ENCODE measurements around the gene OSBPL3.
A peak's percentile ranks its signal among the peaks of the same experiment; 100 is the strongest.
"Not testable (repeated sequence)": the region's sequence is repeated elsewhere in the genome, so short reads cannot be mapped to it uniquely, and the experiment has no call there.

OSBPL3 gene

DNA sequence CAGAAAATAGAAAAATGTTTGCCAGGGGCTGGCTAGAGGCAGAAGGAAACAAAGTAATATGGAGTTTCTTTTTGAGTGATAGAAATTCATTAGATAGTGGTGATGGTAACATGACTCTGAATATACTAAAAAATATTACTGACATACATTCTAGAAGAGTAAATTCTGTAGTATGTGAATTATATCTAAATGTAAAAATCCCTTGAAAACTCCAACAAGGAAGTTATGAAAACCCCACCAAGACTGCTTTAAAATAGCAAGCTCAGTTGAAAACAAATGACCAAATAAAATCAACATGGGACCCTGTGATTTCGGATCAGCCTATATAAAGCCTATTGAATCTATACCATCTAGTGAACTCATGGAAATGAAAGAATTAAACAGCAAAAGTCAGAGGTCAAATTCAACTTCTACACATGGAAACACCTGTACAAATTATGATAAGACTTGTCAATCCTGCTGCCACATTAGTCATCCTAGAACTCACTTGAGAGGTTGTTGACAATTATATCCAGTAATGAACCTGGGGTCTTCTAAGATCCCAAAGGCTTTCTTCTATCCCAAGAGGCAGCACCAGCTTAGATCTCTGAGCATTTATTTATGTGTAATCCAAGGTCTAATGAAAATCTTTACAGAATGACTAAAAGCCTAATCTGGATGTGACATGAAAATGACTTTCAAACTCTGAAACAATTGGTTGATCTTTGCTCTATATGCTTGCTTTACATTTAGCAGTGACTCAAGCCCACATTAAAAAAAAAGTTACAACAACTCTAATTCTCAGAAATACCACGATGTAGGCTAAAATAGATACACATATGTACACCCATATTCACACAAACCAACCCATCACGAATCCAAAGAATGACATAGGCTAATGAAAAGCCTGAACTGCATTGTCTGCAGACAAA lies 59.3 kb downstream of the OSBPL3 start:
- no peak for DNase-seq (ENCODE audit: low read depth)

DNA sequence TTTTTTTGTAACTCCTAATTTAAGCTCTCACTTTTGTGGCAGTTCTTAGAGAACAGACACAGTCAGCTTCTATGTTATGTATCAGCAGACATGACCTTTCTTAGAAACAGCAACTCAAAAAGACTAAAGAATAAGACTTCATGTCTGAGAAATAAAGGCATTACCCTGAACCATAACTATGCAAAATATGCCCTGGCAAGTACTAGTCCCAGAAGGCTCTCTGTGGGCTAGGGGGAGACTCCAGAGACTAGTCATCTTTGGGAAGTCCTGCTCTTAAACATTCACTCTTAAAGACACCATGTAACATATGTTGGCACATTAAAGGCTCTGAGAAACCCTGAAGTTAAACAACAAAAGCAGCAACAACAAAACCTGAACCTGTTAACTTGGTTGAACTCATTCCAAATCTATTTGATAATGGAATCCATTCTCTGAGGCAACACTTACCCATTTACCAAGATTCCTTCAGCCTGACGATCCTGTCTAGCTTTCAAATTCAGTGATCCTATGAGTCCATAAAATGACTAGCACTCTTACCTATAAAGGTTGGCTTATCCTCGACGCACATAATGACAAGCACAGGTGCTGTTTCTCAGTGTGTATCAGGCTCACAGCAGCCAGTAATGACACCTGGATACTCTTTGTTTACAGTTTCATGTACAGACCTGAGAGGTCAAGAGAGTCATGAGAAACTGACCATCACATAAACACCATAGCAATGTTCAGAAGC lies 62.3 kb downstream of the OSBPL3 start:
- peak; percentile 68 for DNase-seq (ENCODE audit: low read depth)

DNA sequence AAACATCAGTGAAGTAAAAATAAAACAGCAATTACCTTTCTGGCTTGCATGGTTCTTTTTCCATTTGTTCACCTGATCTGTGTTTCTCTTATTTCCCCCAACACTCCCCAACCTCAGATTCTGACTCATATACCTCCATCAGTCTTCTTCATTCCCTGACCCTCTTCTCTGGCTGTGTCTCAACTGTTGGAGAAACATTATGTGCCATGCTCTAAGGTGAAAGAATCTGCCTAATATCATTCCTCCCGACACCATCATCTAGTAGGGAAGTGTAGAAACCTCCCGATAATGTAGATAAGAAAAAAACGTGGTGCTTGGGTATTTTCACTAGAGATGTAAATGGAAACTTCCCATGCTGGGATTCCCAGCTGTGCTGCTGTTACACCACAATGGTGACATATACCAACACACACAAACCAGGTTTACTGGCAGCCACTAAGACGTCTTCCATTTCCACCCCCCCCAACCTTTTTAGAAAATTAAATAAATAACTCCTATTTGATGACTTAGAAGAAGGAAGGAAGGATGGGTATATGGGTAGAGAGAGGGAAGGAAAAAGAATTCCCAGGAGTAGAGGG lies 63.4 kb downstream of the OSBPL3 start:
- no peak for DNase-seq (ENCODE audit: low read depth)

DNA sequence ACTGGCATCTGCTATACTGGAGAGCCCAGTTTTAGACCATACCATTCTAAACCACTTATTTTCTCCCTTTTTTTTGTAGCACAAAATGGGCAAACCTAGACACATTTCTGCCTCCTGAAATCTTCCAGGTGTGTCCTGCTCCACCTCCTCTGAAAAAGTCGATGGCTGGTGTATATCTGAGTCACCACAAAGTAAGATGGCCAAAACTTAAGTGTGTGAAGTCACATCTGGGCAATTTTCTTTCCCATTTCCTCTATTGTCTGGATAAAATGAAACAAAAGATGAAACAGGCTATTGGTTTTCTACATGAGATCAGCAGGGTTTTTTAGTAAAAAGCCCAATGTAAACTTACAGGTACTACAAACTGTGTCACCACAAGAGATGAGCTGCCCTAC lies 65.5 kb downstream of the OSBPL3 start:
- no peak for DNase-seq (ENCODE audit: low read depth)

DNA sequence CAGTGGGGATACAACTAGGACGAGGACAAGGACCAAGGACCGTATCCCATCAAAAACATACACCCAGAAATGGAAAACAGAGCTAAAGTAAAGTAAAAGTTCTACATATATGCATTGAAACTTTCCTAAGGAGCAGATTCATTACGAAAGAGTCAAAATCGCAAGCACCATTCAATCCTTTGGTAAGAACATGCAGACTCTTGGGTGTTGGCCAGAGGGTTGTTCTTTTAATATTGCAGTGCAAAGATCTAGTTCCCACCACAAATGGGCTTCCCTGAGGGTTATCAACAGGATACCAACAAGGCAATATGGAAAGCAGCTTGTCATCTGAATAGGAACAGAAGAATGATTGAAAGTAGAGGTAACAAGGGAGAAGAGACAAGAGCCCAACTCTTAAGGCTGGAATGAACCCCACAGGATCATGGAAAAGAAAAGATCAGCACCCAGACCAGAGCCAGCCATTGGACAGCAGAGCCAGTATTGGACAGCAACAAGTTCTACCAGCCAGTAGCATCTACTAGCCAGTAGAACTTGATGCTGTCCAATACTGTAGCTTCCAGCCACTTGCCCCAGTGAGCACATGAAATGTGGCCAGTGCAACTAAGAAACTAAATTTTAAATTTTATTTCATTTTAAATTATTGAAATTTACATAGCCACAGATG lies 66.0 kb downstream of the OSBPL3 start:
- no peak for DNase-seq (ENCODE audit: low read depth)

DNA sequence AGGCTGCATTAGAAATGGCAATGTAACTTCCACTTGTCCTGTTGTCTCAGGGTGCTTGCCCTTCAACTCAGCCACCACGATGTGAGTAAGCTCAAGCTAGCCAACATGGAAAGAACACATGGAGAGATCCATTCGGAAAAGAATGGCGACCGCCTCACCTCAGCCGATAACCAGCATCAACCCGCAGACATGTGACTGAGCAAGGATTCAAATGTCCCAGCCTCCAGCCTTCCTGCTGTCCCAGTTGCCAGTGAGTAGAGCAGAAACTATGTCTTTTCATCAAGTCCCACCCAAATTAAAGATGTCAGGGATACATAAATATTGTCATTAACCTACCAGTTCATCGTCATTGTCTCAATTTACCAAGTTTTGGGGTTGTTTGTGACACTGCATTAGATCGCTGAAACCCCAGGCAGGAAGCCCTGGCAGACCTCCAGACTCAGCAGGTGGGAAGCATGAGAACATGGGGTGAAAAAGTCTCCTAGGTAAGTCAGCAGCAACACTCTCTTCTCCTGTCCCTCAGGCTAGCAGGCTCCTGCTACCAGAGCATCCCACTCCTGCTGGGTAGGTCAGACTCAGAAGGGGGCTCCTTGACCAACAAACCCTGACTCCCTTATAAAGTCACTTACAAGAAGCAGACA lies 67.0 kb downstream of the OSBPL3 start:
- DNase-seq (ENCODE audit: low read depth): no peak

DNA sequence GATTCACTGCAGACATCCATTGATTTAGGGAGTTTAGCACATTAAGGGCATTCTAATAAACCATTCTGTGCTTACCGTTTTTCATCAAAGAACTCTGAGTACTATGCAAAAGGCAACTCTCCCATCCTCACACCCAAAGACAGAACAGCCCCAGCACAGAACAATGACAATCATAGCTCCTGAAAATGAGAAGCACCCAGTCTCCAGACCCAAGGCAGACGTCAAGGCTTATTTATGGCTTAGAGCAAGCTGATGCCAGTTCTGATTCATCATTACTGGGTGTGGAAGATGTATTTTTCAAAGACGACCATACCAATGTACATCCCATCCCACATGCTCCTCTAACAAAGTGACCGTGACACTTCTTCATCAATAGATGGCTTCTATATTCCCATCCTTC lies 67.6 kb downstream of the OSBPL3 start:
- no peak for DNase-seq (ENCODE audit: low read depth)

DNA sequence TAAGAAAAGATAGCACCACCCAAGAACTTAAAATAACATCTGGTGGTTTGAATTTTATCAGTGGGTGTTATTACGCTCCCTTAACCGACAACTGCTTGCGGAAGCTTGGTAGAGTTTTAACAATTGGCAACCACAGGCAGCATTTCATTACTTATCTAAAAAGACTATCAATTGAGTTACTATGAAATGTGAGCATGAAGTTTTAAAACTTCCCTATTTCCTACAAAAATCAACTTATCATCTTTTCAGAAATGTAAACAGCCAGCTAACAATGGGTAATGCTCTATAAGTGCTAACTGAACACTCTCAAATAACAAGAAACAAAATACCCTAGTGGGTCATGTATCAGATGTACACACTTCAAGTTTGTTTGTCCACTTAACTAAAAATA lies 68.8 kb downstream of the OSBPL3 start:
- no peak for DNase-seq (ENCODE audit: low read depth)

DNA sequence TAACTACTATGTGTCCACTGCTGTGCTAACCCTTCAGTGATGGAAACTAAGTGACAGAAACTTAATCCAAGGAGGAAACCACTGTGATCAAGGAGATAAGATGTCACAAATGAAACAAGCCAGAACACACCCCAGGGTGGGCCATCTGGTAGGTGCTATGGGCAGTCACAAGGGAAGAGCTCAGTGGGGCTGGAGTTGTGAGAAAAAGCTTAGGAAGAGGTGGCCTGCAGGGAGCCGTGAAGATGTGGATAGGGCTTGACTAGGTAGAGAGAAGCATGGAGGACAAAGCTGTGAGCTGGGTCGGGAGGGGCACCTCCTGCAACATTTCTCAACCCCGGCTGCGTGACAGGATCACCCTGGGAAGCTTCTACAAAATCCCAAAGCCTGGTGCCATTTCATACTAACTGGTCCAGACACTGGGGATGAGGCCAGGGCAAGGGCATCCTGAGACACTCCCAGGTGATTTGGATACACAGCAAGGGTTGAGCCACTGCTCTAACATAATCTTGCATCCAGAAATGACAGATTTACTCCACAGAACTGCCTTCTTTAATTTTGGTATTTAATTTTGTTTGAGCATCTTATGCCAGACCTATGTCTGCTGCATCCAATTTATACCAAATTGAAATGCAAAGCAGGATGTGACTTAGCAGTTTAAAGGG lies 69.3 kb downstream of the OSBPL3 start:
- no peak for DNase-seq (ENCODE audit: low read depth)

DNA sequence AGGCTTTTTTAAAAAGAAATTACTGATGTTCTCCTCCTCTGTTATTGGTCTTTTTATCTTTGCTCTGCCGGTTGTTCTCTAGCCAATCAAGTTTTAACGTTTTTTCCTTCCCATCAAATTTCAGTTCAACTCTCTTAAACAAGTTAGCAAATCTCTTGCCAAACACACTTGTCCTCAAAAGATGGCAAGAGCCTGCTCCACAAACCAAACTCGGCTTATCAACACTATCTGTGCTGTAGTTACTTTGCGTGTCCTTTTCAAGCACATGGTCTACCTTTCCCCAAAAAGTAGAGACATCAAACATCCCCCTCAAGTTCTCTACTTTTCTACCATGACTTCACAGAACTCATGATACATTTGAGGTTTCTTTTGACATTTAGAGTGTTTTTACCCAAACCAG lies 71.3 kb downstream of the OSBPL3 start:
- no peak for DNase-seq (ENCODE audit: low read depth)

DNA sequence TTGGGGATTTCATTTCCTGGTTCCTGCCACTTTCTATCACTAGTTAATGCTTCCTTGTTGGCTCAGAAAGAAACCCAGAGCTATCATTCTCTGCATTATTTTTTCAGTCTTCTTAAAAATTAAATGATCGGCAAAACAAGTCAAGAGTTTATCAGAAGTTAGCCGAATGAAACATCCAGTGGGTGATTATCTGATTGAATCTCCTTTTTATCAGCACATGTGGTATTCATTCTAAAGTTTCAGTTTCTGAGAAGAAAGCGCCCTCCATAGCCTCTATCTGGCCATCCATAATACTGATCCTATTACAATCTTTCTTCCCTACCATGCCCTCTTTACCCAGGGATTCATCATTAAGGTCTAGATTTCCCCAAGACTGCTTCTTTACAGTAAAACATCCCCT lies 71.8 kb downstream of the OSBPL3 start:
- no peak for DNase-seq (ENCODE audit: low read depth)

DNA sequence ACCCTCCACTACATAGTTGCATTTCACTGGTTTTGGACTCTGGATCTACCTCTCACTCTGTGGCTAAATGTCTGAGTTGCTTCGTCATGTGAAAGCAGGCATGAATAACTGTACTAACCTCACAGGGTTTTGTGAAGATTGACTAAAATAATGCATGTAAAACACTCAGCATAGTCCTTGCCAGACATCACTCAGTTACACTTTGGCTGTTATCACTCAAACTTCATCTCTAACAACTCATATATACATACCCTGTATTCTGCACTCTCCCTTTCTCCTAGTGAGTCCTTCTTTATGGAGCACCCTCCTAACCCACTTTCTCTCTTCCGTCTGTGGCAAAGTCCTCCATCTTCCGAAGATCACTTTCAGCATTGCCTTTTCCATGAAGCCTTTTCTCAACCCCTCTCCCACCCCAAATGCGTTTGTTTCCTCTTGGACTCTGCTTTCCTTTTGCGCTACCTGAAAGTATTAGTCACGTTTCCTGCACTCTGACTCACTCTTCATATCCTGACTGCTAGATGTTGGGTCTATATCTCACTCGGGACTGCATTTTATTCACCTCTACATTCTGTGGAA lies 72.6 kb downstream of the OSBPL3 start:
- peak; percentile 30 for DNase-seq (ENCODE audit: low read depth)

DNA sequence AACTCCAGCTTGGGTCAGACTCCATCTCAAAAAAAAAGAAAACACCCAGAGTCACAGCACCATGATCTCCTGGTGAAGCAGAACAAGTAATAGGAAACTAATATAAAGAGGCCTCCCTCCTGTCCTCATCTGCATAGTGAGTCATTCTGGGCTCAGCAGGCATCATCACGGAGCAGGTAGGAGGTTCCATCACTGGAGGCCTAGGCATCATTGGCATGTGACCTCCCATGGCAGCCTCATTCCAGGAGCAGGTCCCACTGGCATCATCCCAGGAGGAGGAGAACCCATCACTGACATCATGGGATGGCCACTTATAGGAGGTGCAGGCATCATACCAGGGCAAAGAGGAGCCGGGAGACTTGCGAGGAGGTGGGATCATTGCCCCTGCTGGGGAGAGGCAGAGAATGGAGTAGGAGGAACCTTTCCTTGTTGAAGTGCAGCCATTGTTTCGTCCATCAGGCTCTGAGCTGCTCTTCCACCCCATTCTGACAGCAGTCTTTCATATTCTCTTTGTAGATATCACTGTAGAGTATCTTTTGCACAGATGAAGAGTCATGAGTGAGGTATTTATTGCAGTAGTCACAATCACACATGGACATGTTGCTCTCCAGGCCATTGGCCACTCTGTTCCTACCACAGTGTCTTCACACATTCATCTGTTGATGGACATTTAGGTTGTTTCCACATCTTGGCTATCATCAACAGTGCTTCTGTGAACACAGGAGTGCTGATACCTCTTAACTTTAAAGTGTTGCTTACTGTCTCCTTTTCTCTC lies 73.8 kb downstream of the OSBPL3 start:
- no peak for DNase-seq (ENCODE audit: low read depth)

DNA sequence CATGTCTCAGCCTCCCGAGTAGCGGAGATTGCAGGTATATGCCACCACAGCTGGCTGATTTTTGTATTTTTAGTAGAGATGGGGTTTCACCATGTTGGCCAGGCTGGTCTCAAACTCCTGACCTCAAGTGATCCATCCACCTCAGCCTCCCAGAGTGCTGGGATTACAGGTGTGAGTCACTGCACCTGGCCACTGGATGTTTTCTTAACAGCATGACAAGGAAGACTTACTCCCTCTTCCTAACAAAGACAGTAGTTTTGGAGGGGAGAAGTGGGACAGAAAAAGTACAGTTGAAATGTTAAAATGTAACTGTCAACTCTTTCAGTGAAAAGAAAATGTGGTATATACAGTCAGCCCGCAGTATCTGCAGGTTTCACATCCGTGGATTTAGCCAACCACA lies 76.0 kb downstream of the OSBPL3 start:
- not testable (repeated sequence) for DNase-seq (ENCODE audit: low read depth)

DNA sequence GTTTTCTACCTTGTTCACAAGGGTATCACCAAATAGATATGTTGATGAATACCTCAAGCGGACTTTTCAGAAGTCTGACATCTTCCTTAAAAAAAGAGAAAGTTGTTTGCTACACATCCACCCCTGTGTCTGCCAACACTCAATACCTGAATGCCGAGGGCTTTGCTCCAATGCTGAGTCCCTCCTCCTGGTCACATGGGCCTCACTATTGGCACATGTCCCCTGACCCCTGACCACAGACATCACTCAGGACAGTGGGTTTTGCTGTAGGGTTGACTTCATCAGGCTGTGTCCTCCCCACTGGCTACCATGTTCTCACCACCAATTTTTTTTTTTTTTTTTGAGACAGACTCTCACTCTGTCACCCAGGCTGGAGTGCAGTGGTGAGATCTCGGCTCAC lies 76.4 kb downstream of the OSBPL3 start:
- no peak for DNase-seq (ENCODE audit: low read depth)

DNA sequence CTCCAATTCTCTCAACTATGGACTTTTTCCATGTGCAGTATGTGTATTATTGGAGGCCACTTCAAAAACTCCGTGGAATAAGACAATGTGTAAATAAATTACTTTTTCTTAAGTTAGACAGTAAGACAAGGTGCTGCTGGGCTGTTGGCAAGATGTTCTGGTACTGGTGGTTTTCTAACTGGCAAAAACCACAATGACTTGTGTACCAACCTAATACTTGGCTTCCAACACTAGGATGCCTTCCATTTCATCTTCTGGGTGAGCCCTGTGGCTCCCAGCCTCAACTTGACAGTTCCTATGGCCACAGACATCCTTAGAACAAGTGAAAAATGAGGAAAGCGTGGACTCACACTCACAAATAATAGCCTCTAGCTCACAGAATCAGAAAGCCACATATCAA lies 77.0 kb downstream of the OSBPL3 start:
- DNase-seq (ENCODE audit: low read depth): no peak

DNA sequence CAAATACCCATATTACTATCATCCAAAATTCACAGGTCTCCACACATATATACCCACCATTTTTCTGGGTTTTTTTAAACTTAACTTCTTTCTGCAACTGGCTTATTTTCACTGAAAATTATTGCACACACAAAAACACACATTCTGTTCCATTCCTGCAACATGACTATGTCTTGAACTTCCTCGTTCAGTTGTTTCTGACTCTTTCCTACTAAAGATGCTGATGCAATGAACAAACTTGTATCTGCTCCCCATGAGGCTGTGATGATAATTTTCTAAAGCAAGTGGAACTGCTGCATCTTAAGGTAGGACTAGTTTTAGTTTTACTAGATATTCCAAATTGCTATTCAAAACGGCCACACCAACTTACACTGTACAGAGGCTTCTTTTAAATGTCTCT lies 77.7 kb downstream of the OSBPL3 start:
- no peak for DNase-seq (ENCODE audit: low read depth)

DNA sequence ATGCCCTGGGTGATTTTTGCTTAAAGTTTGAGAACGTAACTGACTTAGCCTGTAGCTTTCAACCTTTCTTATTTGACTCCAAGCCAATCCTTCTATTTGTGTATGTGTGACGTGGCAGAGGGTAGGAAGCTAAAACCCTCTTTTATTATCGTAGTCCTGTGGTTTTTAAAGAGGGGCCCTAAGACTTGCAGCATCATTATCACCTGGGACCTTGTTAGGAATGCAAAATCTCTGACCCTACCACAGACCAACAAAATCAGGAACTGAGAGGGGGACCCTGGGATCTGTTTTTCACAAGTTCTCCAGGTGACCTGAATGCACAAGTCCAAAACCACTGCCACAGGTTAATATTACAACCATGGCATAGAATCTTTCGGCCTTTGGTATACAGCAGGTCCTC lies 80.1 kb downstream of the OSBPL3 start:
- DNase-seq (ENCODE audit: low read depth): no peak

DNA sequence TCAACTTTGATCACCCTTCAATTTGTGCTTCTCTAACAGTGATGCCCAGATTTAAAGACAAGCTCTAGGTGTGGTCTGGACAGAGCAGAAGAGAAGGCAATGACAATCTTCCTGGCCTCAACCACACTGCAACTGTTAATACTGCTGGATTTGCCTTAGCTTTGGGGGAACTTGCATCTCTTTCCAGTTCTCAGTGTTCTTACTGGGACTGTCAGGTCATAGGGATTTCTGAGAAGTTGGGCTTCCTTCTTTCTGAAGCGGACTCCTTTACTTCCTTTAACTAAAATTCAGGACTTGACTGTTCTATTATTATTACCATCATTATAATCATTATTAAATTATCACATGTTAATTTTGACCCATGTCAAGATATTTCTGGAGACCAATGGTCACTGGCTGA lies 80.8 kb downstream of the OSBPL3 start:
- no peak for DNase-seq (ENCODE audit: low read depth)

DNA sequence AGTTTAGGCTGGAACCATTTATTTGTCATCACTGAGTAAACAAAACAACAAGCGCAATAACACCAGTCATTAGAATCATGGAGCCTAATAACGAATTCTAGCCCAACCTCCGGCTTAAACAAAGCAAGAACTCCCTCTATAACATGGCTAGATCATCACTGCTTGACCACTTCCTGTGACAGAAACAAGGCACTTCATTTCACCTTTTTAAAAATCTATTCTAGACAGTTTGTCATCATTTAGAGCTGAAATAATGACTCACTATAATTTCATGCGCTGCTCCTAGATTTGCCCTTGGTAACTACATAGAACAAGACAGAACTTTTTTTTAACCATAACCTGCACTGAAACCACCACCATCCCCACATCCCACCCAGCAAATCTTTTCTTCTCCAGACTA lies 81.3 kb downstream of the OSBPL3 start:
- peak; percentile 37 for DNase-seq (ENCODE audit: low read depth)
